Heart left ventricle (tissue), 16 donors: Measurements from ENCODE around the gene PCK1. TPM values are rescaled to one million over a fixed set of nuclear protein-coding genes. Genes with fewer than 3 reads are reported as not detected.

Source experiments
- ATAC-seq, 4 donors: fragments of 200-7000 bp; cut with Tn5 transposase; one replicate each; pipeline ENCODE4 v1.9.1; 2020 to 2022; ENCODE audit warnings: moderate library complexity in 4 of 4, mild to moderate bottlenecking in 3 of 4, moderate number of reproducible peaks in 1 of 4
- DNase-seq, 5 donors: peaks; one replicate each; pipeline ENCODE4 v3.0.0-alpha.2; 2020
- H3K27ac ChIP-seq, 12 donors: fragments of 200-600 bp; sonication (generic) in 4 of 12; one replicate each; pipeline versions ENCODE4 v1.5.0 to v1.8.0; 2016 to 2022; ENCODE audit warnings: mild to moderate bottlenecking in 2 of 12
- H3K27me3 ChIP-seq, 9 donors: fragments of 200-600 bp; sonication (generic) in 2 of 9; one replicate each; pipeline versions ENCODE4 v1.5.1 to v1.8.0; 2016 to 2022; ENCODE audit warnings: mild to moderate bottlenecking in 3 of 9
- H3K36me3 ChIP-seq, 9 donors: fragments of 200-600 bp; sonication (generic) in 2 of 9; one replicate each; pipeline versions ENCODE4 v1.5.0 to v1.8.0; 2018 to 2022; ENCODE audit warnings: mild to moderate bottlenecking in 2 of 9
- H3K4me1 ChIP-seq, 12 donors: fragments of 200-600 bp; sonication (generic) in 4 of 12; one replicate each; pipeline versions ENCODE4 v1.5.0 to v1.8.0; 2016 to 2022; ENCODE audit warnings: mild to moderate bottlenecking in 3 of 12
- H3K4me3 ChIP-seq, 12 donors: fragments of 200-600 bp; sonication (generic) in 4 of 12; one replicate each; pipeline versions ENCODE4 v1.5.0 to v1.8.0; 2017 to 2022; ENCODE audit warnings: mild to moderate bottlenecking in 9 of 12, moderate library complexity in 4 of 12
- H3K9me3 ChIP-seq, 12 donors: fragments of 200-600 bp; sonication (generic) in 4 of 12; one replicate each; pipeline versions ENCODE4 v1.5.0 to v1.8.0; 2016 to 2022; ENCODE audit warnings: mild to moderate bottlenecking in 1 of 12
- CTCF ChIP-seq, 12 donors: fragments of 200-600 bp; sonication (generic) in 4 of 12; IDR thresholded peaks; one replicate each; pipeline versions ENCODE4 v1.5.0 to v1.8.0; 2018 to 2022; ENCODE audit warnings: antibody characterized with exemption in 12 of 12, mild to moderate bottlenecking in 5 of 12
- POLR2A ChIP-seq, 2 donors: fragments of 450-650 bp; IDR thresholded peaks; one replicate each; pipeline ENCODE4 v1.6.1; 2017; ENCODE audit warnings: antibody characterized with exemption in 2 of 2, mild to moderate bottlenecking in 2 of 2, moderate library complexity in 2 of 2
- WGBS, 4 donors: extraction: QIAGEN DNeasy Blood & Tissue Kit in 2 of 4; methylation state at CpG; one replicate each; pipeline versions ENCODE4 v1.1.5 to v1.1.7; 2013 to 2018; 5-methylcytosine and 5-hydroxymethylcytosine counted together
- intact Hi-C, 10 donors: fragments of 100-400 bp; cut with DNase I; formaldehyde crosslinking; loops; one replicate each; pipeline versions ENCODE4 v1.11.1 to v1.14.2; 2022
- polyA plus RNA-seq, 2 donors: library from polyadenylated mRNA; stranded (reverse); fragments of 200-250 nt; gene quantifications; one replicate each; pipeline ENCODE4 v1.2.3, GENCODE V29; 2013
- total RNA-seq, 9 donors: library from RNA; depleted of rRNA in 2 of 9; stranded (reverse); fragments of >200 nt in 2 of 9; fragmentation: NEBNext Ultra II Directional in 3 of 9; extraction: Animal tissue kit (Norgen Biotek cat#: 25700) in 3 of 9; gene quantifications; one replicate each; pipeline versions ENCODE4 v1.1.0 to v1.2.4, GENCODE V29; 2016 to 2023
- donor health status: ischemic (EF 13 %, LVEDD 7.1; RV severe dilation, severe dysfunction).
- donor health status: healthy with polysubstance abuse.
- donor health status: DM: no; HTN: yes; CAD: no.
- donor health status: DM: no; HTN: no; CAD: no.
- donor health status: ischemic (EF 25% LVEDD 6.9; RV normal size, moderate dysfunction).
- donor health status: ischemic (EF 25% LVEDD 5.7; RV mildly dilated, moderate dysfunction).
- donor health status: healthy.
- donor health status: DM: yes; HTN: yes; CAD: no.
- donor health status: ischemic (EF 35%, LVEDD 5.7; RV mildly dilated, moderate dysfunction).
- donor health status: nonischemic (EF 11% LVEDD 7.7; RV severe dilation, severe dysfunction).
- donor health status: DM: yes; HTN: yes; CAD: no.
- donor health status: PGD.
- donor health status: ischemic (EF 29% LVEDD 5.4; RV normal size, mild dysfunction).
- donor health status: nonischemic (EF 23%, LVEDD 6.1; RV moderate dilation, normal function).

Gene PCK1
- total and polyA plus RNA-seq, 11 donors: 0.13 to 22.0 (median 0.40) TPM; not detected in 2

GRCh38 chr20:57576617-57577550, 16.0 kb downstream of the PCK1 start:
- Histone ChIP-seq H3K27ac (no peak overlapping the region), H3K4me3 (no peak overlapping the region), H3K4me1 (peaks cover 0 to 4% (median 0%) of the 10 kb centered on the region in 12 donors), H3K27me3 (peaks cover 0 to 64% (median 26%) of the 10 kb centered on the region in 9 donors), H3K36me3 (no peaks in the 10 kb centered on the region), H3K9me3 (no peaks in the 10 kb centered on the region)
- ATAC-seq: no peak
- no peak for TF ChIP-seq POLR2A (IDR thresholded peaks at IDR 0.05)
- WGBS, 4 donors: 64 to 69% (median 66%) methylated on average over 6 of the region's 6 CpGs
- intact Hi-C loops: no loop called here
- no peak for DNase-seq

- DNase-seq (no peak), ATAC-seq (no peak)
- TF ChIP-seq CTCF (IDR thresholded peaks at IDR 0.05) (no peak), POLR2A (IDR thresholded peaks at IDR 0.05) (no peak)
- H3K27ac ChIP-seq: no peak overlapping the region
- WGBS, 4 donors: 72 to 82% (median 77%) methylated on average over 10 of the region's 10 CpGs
- H3K27me3 ChIP-seq: peaks cover 1 to 65% (median 26%) of the 10 kb centered on the region in 9 donors
- H3K36me3 ChIP-seq: no peaks in the 10 kb centered on the region
- no peak overlapping the region for H3K4me3 ChIP-seq
- peaks cover 0 to 11% (median 0%) of the 10 kb centered on the region in 12 donors for H3K4me1 ChIP-seq
- intact Hi-C loops: no loop called here
- H3K9me3 ChIP-seq: no peaks in the 10 kb centered on the region
Measured at GRCh38 chr20:57577679-57578475, 17.0 kb downstream of the PCK1 start.

GRCh38 chr20:57578476-57579165, 17.7 kb downstream of the PCK1 start:
- no peak for TF ChIP-seq CTCF (IDR thresholded peaks at IDR 0.05)
- TF ChIP-seq POLR2A (IDR thresholded peaks at IDR 0.05): no peak

GRCh38 chr20:57579331-57579897, 18.5 kb downstream of the PCK1 start:
- Histone ChIP-seq H3K9me3 (no peaks in the 10 kb centered on the region), H3K4me1 (peaks cover 0 to 13% (median 0%) of the 10 kb centered on the region in 12 donors), H3K36me3 (no peaks in the 10 kb centered on the region), H3K4me3 (no peak overlapping the region), H3K27me3 (peaks cover 6 to 68% (median 32%) of the 10 kb centered on the region in 9 donors), H3K27ac (no peak overlapping the region)
- TF ChIP-seq CTCF (IDR thresholded peaks at IDR 0.05) (no peak), POLR2A (IDR thresholded peaks at IDR 0.05) (no peak)
- WGBS, 4 donors: 23 to 60% (median 52%) methylated on average over 6 to 11 of the region's 11 CpGs
- DNase-seq (no peak), ATAC-seq (no peak)
- intact Hi-C loops: no loop called here

More at GRCh38 chr20:57578476-57579165, 17.7 kb downstream of the PCK1 start:
- 73 to 80% (median 76%) methylated on average over 8 to 10 of the region's 10 CpGs for WGBS, 4 donors
- no peak overlapping the region for H3K4me3 ChIP-seq
- H3K36me3 ChIP-seq: no peaks in the 10 kb centered on the region
- H3K27ac ChIP-seq: no peak overlapping the region
- no peak for ATAC-seq
- H3K9me3 ChIP-seq: no peaks in the 10 kb centered on the region
- peaks cover 6 to 67% (median 33%) of the 10 kb centered on the region in 9 donors for H3K27me3 ChIP-seq
- peaks cover 0 to 13% (median 0%) of the 10 kb centered on the region in 12 donors for H3K4me1 ChIP-seq
- intact Hi-C loops: no loop called here
- DNase-seq: no peak
